Measurements from ENCODE around the gene RUBCNL.

DNA sequence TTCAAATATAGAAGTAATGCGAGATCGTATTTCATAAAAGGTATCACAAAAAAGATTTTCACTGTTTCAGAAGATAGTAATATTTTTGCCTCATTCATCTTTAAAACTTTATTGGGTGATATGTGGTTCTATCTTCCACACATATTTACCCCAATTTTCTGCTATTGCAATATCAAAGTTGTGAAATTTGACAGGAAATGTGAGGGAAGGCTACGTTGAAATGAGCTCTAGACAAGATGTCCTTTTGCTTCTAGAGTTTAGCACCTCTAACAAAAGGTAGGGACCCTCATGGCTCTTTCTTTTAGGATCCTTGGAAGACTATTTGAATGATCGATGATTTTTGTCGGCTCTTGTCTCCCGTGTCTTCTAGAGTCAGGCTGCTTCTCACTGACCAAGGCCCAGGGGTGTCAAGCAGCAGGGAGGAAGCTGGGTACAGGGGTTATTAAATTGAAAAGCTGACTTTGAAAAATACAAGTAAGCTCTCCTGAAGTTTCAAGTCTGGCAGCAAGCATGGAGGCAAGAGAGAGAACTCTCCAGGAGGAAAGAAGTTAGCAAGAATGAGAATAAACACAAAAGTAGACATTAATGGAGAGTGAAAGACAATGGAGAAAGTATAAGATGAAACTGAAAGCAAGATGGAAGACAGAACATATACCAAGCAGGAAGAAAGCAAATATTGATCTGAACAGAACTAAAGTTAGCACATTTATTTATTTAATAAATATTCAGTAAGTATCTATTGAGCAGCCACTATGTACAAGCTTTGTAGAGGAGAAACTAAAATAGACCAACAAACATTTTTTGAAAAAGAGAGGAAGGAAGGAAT is 73.4 kb downstream of the RUBCNL start:
- TF ChIP-seq ZNF362 (tag by site-specific recombination; IDR thresholded peaks at IDR 0.05) (no peak), ZNF558 (tag by site-specific recombination; IDR thresholded peaks at IDR 0.05) (no peak), CTCF (tag by site-specific recombination; IDR thresholded peaks at IDR 0.05) (no peak), ZNF629 (tag by site-specific recombination; IDR thresholded peaks at IDR 0.05) (no peak), TCF7L2 (IDR thresholded peaks at IDR 0.05; ENCODE audit: borderline replicate concordance, low read depth, low read length) (no peak), ZBTB1 (tag by site-specific recombination; IDR thresholded peaks at IDR 0.05) (no peak), ZBTB21 (tag by site-specific recombination; IDR thresholded peaks at IDR 0.05) (no peak)

Data from HEK293 (cell line).